HepG2 (cell line): Measurements from ENCODE around the gene NCOA3. TPM values are rescaled to one million over a fixed set of nuclear protein-coding genes. Genes with fewer than 3 reads are reported as not detected.

Source experiments
- AGO1 ChIP-seq: fragments of 200-400 bp; formaldehyde crosslinking; IDR thresholded peaks from 2 replicates; pipeline ENCODE4 v1.6.1; 2017; ENCODE audit warnings: mild to moderate bottlenecking, low read depth, low read length, moderate library complexity; ENCODE audit not compliant: poor library complexity, severe bottlenecking
- BORCS8-MEF2B ChIP-seq: sonication (generic); formaldehyde crosslinking; IDR thresholded peaks from 2 replicates; pipeline ENCODE4 v1.8.0; 2022; ENCODE audit warnings: mild to moderate bottlenecking, missing genetic modification reagents
- CBX2 ChIP-seq, 2 experiments: fragments of 200-600 bp in 1 of 2; sonication (generic); formaldehyde crosslinking in 1 of 2; IDR thresholded peaks; 2 replicates each; pipeline versions ENCODE4 v1.7.0 to v1.8.1; 2018 to 2022; ENCODE audit warnings: low read depth in 2 of 2, low read length in 1 of 2, mild to moderate bottlenecking in 1 of 2, missing genetic modification reagents in 1 of 2
- CCDC6 ChIP-seq: sonication (generic); formaldehyde crosslinking; IDR thresholded peaks from 2 replicates; pipeline ENCODE4 v1.8.1; 2022; ENCODE audit warnings: mild to moderate bottlenecking, missing genetic modification reagents, moderate library complexity
- HNRNPLL ChIP-seq: fragments of 200-400 bp; formaldehyde crosslinking; IDR thresholded peaks from 2 replicates; pipeline ENCODE4 v1.6.1; 2017; ENCODE audit warnings: mild to moderate bottlenecking, low read depth, low read length; ENCODE audit not compliant: poor library complexity, severe bottlenecking
- KDM4B ChIP-seq: sonication (generic); formaldehyde crosslinking; IDR thresholded peaks from 2 replicates; pipeline ENCODE4 v1.4.0; 2020; ENCODE audit warnings: missing genetic modification reagents
- KLF16 ChIP-seq, 2 experiments: sonication (generic) in 1 of 2; formaldehyde crosslinking in 1 of 2; IDR thresholded peaks; 2 replicates each; pipeline versions ENCODE4 v1.6.1 to v1.8.0; 2016 to 2023; ENCODE audit warnings: missing genetic modification reagents in 2 of 2, missing compliant biosample characterization in 1 of 2
- NR1H2 ChIP-seq: sonication (generic); formaldehyde crosslinking; IDR thresholded peaks from 2 replicates; pipeline ENCODE4 v1.8.1; 2022; ENCODE audit warnings: low read depth, missing genetic modification reagents, borderline replicate concordance
- NRL ChIP-seq: sonication (generic); formaldehyde crosslinking; IDR thresholded peaks from 2 replicates; pipeline ENCODE4 v1.5.0; 2020; ENCODE audit warnings: missing genetic modification reagents, mild to moderate bottlenecking, moderate library complexity, borderline replicate concordance
- PHF21A ChIP-seq: sonication (generic); formaldehyde crosslinking; IDR thresholded peaks from 2 replicates; pipeline ENCODE4 v1.5.0; 2020; ENCODE audit warnings: mild to moderate bottlenecking, missing genetic modification reagents
- POLR2A ChIP-seq, 2 experiments: IDR thresholded peaks; 2 replicates each; pipeline ENCODE4 v1.6.1; 2011; ENCODE audit warnings: low read depth in 2 of 2, low read length in 2 of 2, mild to moderate bottlenecking in 1 of 2, moderate library complexity in 1 of 2; ENCODE audit not compliant: insufficient read depth in 1 of 2
- SP140L ChIP-seq: sonication (generic); formaldehyde crosslinking; IDR thresholded peaks from 2 replicates; pipeline ENCODE4 v1.4.0; 2020; ENCODE audit warnings: missing genetic modification reagents, borderline replicate concordance
- XRCC5 ChIP-seq: fragments of 200-400 bp; formaldehyde crosslinking; optimal IDR thresholded peaks from 2 replicates; pipeline ENCODE3; 2017; ENCODE audit warnings: mild to moderate bottlenecking, low read length
- ZMYM2 ChIP-seq: sonication (generic); formaldehyde crosslinking; IDR thresholded peaks from 2 replicates; pipeline ENCODE4 v1.8.0; 2022; ENCODE audit warnings: mild to moderate bottlenecking, missing genetic modification reagents
- ZNF224 ChIP-seq: sonication (generic); formaldehyde crosslinking; IDR thresholded peaks from 2 replicates; pipeline ENCODE4 v1.5.0; 2020; ENCODE audit warnings: mild to moderate bottlenecking, missing genetic modification reagents
- ZNF263 ChIP-seq: sonication (generic); formaldehyde crosslinking; IDR thresholded peaks from 2 replicates; pipeline ENCODE4 v1.4.0; 2020; ENCODE audit warnings: missing genetic modification reagents
- ZNF296 ChIP-seq: sonication (generic); formaldehyde crosslinking; conservative IDR thresholded peaks from 2 replicates; pipeline ENCODE4 v1.5.0; 2020; ENCODE audit warnings: mild to moderate bottlenecking, missing genetic modification reagents
- ZNF33B ChIP-seq: sonication (generic); formaldehyde crosslinking; IDR thresholded peaks from 2 replicates; pipeline ENCODE4 v1.5.1; 2020; ENCODE audit warnings: mild to moderate bottlenecking, missing genetic modification reagents
- ZNF484 ChIP-seq: sonication (generic); formaldehyde crosslinking; IDR thresholded peaks from 2 replicates; pipeline ENCODE4 v1.5.1; 2020; ENCODE audit warnings: mild to moderate bottlenecking, low read depth, missing genetic modification reagents, borderline replicate concordance
- ZNF552 ChIP-seq: sonication (generic); formaldehyde crosslinking; IDR thresholded peaks from 2 replicates; pipeline ENCODE4 v1.9.0; 2022; ENCODE audit warnings: missing genetic modification reagents, mild to moderate bottlenecking, borderline replicate concordance
- ZNF562 ChIP-seq: sonication (generic); formaldehyde crosslinking; IDR thresholded peaks from 2 replicates; pipeline ENCODE4 v1.8.0; 2022; ENCODE audit warnings: missing genetic modification reagents, borderline replicate concordance
- ZNF678 ChIP-seq: sonication (generic); formaldehyde crosslinking; IDR thresholded peaks from 2 replicates; pipeline ENCODE4 v1.4.0; 2020; ENCODE audit warnings: mild to moderate bottlenecking, missing genetic modification reagents
- ZSCAN25 ChIP-seq: sonication (generic); formaldehyde crosslinking; IDR thresholded peaks from 2 replicates; pipeline ENCODE4 v1.8.0; 2022; ENCODE audit warnings: mild to moderate bottlenecking, missing genetic modification reagents
- polyA plus RNA-seq, 8 experiments: library from polyadenylated mRNA; depleted of rRNA in 3 of 8; stranded (reverse) in 7 of 8; unstranded in 1 of 8; fragments of >200 nt; fragmentation: Illumina TruSeq in 4 of 8; extraction: Trizol in 4 of 8; gene quantifications; 2 replicates each; pipeline versions ENCODE4 v1.2.1 to v1.2.3, GENCODE V29; 2011 to 2016; ENCODE audit warnings: low read depth in 4 of 8, missing spikeins in 1 of 8, mixed read lengths in 1 of 8; ENCODE audit not compliant: insufficient read depth in 1 of 8
- total RNA-seq, 5 experiments: library from RNA; depleted of rRNA; stranded (reverse); fragments of >200 nt; fragmentation: Illumina TruSeq; extraction: Trizol; gene quantifications; 2 replicates each; pipeline ENCODE4 v1.2.3, GENCODE V29; 2016; ENCODE audit warnings: low read depth in 1 of 5
- TF ChIP-seq, protein P1 (sequence below): sonication (generic); formaldehyde crosslinking; IDR thresholded peaks from 2 replicates; pipeline ENCODE4 v1.5.0; 2020; ENCODE audit warnings: missing genetic modification reagents, mild to moderate bottlenecking, borderline replicate concordance
- TF ChIP-seq, protein P2 (sequence below): IDR thresholded peaks from 2 replicates; pipeline ENCODE4 v1.6.1; 2016; ENCODE audit warnings: low read depth
- TF ChIP-seq, protein P3 (sequence below): sonication (generic); formaldehyde crosslinking; IDR thresholded peaks from 2 replicates; pipeline ENCODE4 v1.5.0; 2020; ENCODE audit warnings: missing genetic modification reagents

The NCOA3 gene
- total and polyA plus RNA-seq, 2 of the 13 experiments (the other 11 are each of a cell fraction or from before 2014, with no cell fraction given): 35.0 to 56.8 TPM

DNA sequence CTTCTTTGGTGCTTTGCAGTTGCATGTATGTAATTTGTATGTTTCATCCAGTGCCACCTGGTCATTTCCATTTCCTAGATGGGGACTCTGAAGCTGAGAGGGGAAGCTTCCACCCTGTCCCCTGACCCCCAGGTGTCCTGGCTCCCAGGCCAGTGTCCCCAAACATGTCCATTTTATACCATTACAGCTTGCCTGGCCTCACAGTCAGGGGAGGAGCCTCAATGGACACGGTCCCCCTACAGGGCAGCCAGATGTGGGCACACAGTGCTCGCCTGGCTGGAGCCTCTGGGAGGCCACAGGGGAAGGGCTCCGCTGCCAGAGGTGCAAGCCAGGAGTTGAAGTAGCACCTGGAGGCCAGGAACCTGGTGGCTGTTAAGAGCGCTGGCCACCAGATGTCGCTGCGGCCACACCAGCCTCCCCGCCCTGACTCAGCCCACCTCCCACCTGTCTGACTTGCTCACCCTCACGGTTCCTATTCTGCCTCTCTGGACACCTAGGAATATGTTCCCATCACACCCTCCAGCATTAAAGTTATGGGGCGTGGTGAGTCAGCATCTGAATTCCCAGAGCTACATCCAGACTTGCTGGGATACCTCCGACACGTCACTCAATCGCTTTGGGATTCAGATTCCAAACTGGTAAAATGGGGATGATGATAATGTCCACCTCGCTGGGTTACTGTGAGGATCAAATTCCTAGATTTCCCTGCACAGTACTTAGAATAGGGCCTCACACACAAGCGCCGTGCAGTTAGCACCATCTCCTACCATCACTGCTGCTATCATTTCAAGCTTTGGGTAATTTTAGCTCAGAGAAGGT is 176.2 kb downstream of the NCOA3 start (continued):
- TF ChIP-seq SP140L (CRISPR knock-in tag) (no peak), KDM4B (CRISPR knock-in tag) (0 out of 2 replicates have a peak, but pooled peaks have one; percentile 56), HNRNPLL (no peak), PHF21A (CRISPR knock-in tag) (no peak), NR1H2 (CRISPR knock-in tag) (peak; percentile 71; the same call in 1 of the 2 replicates), BORCS8-MEF2B (peak; percentile 74; the same call in 1 of the 2 replicates), ZNF33B (CRISPR knock-in tag) (no peak), ZNF484 (CRISPR knock-in tag) (no peak; the same call in 1 of the 2 replicates), ZNF224 (CRISPR knock-in tag) (no peak), CBX2 (IDR thresholded peaks at IDR 0.05; ENCODE audit: low read depth, low read length) (no peak), CBX2 (CRISPR knock-in tag; IDR thresholded peaks at IDR 0.05; ENCODE audit: low read depth) (no peak), CCDC6 (no peak), ZMYM2 (no peak), AGO1 (no peak), ZNF263 (CRISPR knock-in tag) (no peak; the same call in 1 of the 2 replicates), ZNF678 (CRISPR knock-in tag) (no peak), ZNF562 (CRISPR knock-in tag) (no peak), ZNF296 (CRISPR knock-in tag) (no peak), NRL (CRISPR knock-in tag) (no peak), KLF16 (CRISPR knock-in tag; IDR thresholded peaks at IDR 0.05) (peak in 1 of 2 experiments; percentile 72; a peak in 1 of 4 replicates), XRCC5 (peak; percentile 87), ZSCAN25 (CRISPR knock-in tag) (no peak), ZNF552 (CRISPR knock-in tag) (no peak), POLR2A (IDR thresholded peaks at IDR 0.05; ENCODE audit: insufficient read depth in 1 of 2, low read depth in 2 of 2, low read length in 2 of 2) (no peak)
- TF ChIP-seq, protein P1, sequence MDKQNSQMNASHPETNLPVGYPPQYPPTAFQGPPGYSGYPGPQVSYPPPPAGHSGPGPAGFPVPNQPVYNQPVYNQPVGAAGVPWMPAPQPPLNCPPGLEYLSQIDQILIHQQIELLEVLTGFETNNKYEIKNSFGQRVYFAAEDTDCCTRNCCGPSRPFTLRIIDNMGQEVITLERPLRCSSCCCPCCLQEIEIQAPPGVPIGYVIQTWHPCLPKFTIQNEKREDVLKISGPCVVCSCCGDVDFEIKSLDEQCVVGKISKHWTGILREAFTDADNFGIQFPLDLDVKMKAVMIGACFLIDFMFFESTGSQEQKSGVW (CRISPR knock-in tag): no peak
- TF ChIP-seq, protein P2, sequence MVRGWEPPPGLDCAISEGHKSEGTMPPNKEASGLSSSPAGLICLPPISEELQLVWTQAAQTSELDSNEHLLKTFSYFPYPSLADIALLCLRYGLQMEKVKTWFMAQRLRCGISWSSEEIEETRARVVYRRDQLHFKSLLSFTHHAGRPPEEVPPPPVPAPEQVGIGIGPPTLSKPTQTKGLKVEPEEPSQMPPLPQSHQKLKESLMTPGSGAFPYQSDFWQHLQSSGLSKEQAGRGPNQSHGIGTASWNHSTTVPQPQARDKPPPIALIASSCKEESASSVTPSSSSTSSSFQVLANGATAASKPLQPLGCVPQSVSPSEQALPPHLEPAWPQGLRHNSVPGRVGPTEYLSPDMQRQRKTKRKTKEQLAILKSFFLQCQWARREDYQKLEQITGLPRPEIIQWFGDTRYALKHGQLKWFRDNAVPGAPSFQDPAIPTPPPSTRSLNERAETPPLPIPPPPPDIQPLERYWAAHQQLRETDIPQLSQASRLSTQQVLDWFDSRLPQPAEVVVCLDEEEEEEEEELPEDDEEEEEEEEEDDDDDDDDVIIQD (CRISPR knock-in tag): 0 out of 2 replicates have a peak, but pooled peaks have one; percentile 36
- TF ChIP-seq, protein P3, sequence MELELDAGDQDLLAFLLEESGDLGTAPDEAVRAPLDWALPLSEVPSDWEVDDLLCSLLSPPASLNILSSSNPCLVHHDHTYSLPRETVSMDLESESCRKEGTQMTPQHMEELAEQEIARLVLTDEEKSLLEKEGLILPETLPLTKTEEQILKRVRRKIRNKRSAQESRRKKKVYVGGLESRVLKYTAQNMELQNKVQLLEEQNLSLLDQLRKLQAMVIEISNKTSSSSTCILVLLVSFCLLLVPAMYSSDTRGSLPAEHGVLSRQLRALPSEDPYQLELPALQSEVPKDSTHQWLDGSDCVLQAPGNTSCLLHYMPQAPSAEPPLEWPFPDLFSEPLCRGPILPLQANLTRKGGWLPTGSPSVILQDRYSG (CRISPR knock-in tag): no peak
